ENCODE measurements around the gene ACSS1. TPM values are rescaled to one million over a fixed set of nuclear protein-coding genes. Genes with fewer than 3 reads are reported as not detected.

Gene ACSS1
- total RNA-seq, 1 experiment from 2014 or later = 13.0 TPM

GRCh38 chr20:24961384-24962181 lies 96.4 kb downstream of the ACSS1 start:
- Histone ChIP-seq H3K36me3 (peaks cover 29% of the 10 kb centered on the region), H3K4me3 (no peak overlapping the region), H3K9me3 (replicated peaks) (no peaks in the 10 kb centered on the region), H3K27ac (no peak overlapping the region), H3K27me3 (no peaks in the 10 kb centered on the region), H3K4me1 (no peaks in the 10 kb centered on the region)
- DNase-seq = no peak

- Histone ChIP-seq H3K27ac (no peak overlapping the region), H3K36me3 (peaks cover 29% of the 10 kb centered on the region)
These were observed 97.1 kb downstream of the ACSS1 start for GRCh38 chr20:24960861-24961260.

DNA sequence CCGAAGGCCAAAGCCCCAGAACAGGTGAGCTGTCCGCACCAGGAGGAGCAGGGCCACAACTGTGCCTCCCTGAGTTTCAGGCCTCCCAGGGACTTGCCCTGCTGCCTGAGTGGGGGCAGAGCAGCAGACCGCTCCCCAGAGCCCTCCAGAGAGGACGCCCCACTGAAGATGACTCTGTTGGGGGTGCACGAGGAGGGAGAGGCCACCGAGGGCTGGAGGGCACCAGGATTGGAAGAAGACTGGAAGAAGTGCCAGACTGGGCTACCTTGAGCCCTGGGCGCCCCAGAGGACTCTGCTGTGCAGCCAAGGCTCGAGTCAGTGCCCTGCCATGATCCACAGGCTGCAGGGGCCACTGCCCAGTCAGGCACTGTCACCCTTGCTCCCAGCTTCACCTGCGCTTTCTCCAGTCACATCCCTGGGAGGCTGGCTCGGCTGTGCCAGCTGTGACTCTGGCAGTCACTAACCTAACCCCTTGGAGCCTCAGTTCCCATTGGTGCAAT lies 97.6 kb downstream of the ACSS1 start:
- Histone ChIP-seq H3K4me1 (no peaks in the 10 kb centered on the region), H3K4me3 (no peak overlapping the region), H3K36me3 (peaks cover 27% of the 10 kb centered on the region), H3K27ac (no peak overlapping the region), H3K9me3 (replicated peaks) (no peaks in the 10 kb centered on the region), H3K27me3 (no peaks in the 10 kb centered on the region)
- no peak for DNase-seq

More at GRCh38 chr20:24960861-24961260, 97.1 kb downstream of the ACSS1 start:
- no peaks in the 10 kb centered on the region for H3K9me3 ChIP-seq (replicated peaks)
- H3K4me1 ChIP-seq = no peaks in the 10 kb centered on the region
- DNase-seq = no peak
- H3K4me3 ChIP-seq = no peak overlapping the region
- no peaks in the 10 kb centered on the region for H3K27me3 ChIP-seq

GRCh38 chr20:24959591-24960301 lies 98.2 kb downstream of the ACSS1 start:
- DNase-seq = no peak
- Histone ChIP-seq H3K27me3 (no peaks in the 10 kb centered on the region), H3K27ac (no peak overlapping the region), H3K9me3 (replicated peaks) (no peaks in the 10 kb centered on the region), H3K4me1 (no peaks in the 10 kb centered on the region), H3K36me3 (peaks cover 27% of the 10 kb centered on the region), H3K4me3 (no peak overlapping the region)

- no peaks in the 10 kb centered on the region for H3K9me3 ChIP-seq (replicated peaks)
- DNase-seq = no peak
- H3K4me1 ChIP-seq = no peaks in the 10 kb centered on the region
- H3K36me3 ChIP-seq = peaks cover 21% of the 10 kb centered on the region
- H3K27me3 ChIP-seq = no peaks in the 10 kb centered on the region
- H3K27ac ChIP-seq = no peak overlapping the region
- H3K4me3 ChIP-seq = no peak overlapping the region
These were observed 99.2 kb downstream of the ACSS1 start for GRCh38 chr20:24958506-24959385.

GRCh38 chr20:24957326-24958016 lies 100.5 kb downstream of the ACSS1 start:
- no peaks in the 10 kb centered on the region for H3K4me1 ChIP-seq
- H3K36me3 ChIP-seq = peaks cover 12% of the 10 kb centered on the region
- DNase-seq = no peak
- no peaks in the 10 kb centered on the region for H3K9me3 ChIP-seq (replicated peaks)
- H3K27ac ChIP-seq = no peak overlapping the region
- H3K27me3 ChIP-seq = no peaks in the 10 kb centered on the region
- H3K4me3 ChIP-seq = no peak overlapping the region

Other genes starting within 250 kb of the ACSS1 start
- gene CST7, start 108.9 kb downstream of the ACSS1 start, total RNA-seq (2014; rRNA removed; shearing (Covaris generic)) = not detected in 2 replicates
- 103 and 107 TPM in 2 replicates for gene APMAP, start 65.4 kb downstream of the ACSS1 start, total RNA-seq (2014; rRNA removed; shearing (Covaris generic))
- gene VSX1, start 24.0 kb upstream of the ACSS1 start, total RNA-seq (2014; rRNA removed; shearing (Covaris generic)) = 0.06 and 0.10 TPM in 2 replicates
- gene ENTPD6, start 137.6 kb upstream of the ACSS1 start, total RNA-seq (2014; rRNA removed; shearing (Covaris generic)) = 53.5 and 53.6 TPM in 2 replicates
- 39.1 and 42.3 TPM in 2 replicates for gene PYGB, start 189.9 kb upstream of the ACSS1 start, total RNA-seq (2014; rRNA removed; shearing (Covaris generic))